HG03558 (cell line): Measurements from ENCODE around the gene GMIP.
"Not testable (repeated sequence)": the region's sequence is repeated elsewhere in the genome, so short reads cannot be mapped to it uniquely, and the experiment has no call there.

ENCODE experiments used
- ATAC-seq: cut with Tn5 transposase; IDR thresholded peaks from one replicate; pipeline ENCODE4 v1.9.1; 2021; ENCODE audit warnings: moderate number of reproducible peaks; ENCODE audit not compliant: unreplicated experiment; ENCODE audit errors: extremely low read depth

The GMIP gene

GRCh38 chr19:19619181-19619848 lies 24.1 kb downstream of the GMIP start:
- no peak for ATAC-seq

- ATAC-seq: peak; percentile 88
Observed at GRCh38 chr19:19618219-19619051, 25.0 kb downstream of the GMIP start, which contains the start of gene PBX4. Gene PBX4, minus strand, starts transcription at chr19:19618687. Its CDS starts 58 bp downstream, at chr19:19618629.

- ATAC-seq: no peak
Observed at GRCh38 chr19:19615086-19615485, 28.4 kb downstream of the GMIP start.

GRCh38 chr19:19613506-19613905 lies 30.0 kb downstream of the GMIP start:
- ATAC-seq: no peak

GRCh38 chr19:19610376-19611202 lies 32.9 kb downstream of the GMIP start:
- ATAC-seq: no peak

- ATAC-seq: not testable (repeated sequence)
Observed at GRCh38 chr19:19606686-19607085, 36.8 kb downstream of the GMIP start.

GRCh38 chr19:19606021-19606420 lies 37.4 kb downstream of the GMIP start:
- no peak for ATAC-seq

GRCh38 chr19:19602713-19603324 lies 40.6 kb downstream of the GMIP start:
- no peak for ATAC-seq

GRCh38 chr19:19602136-19602712 lies 41.2 kb downstream of the GMIP start:
- no peak for ATAC-seq

- ATAC-seq: no peak
Observed at GRCh38 chr19:19600793-19601330, 42.6 kb downstream of the GMIP start.

GRCh38 chr19:19598728-19599451 lies 44.6 kb downstream of the GMIP start:
- ATAC-seq: not testable (repeated sequence)

GRCh38 chr19:19597809-19598306 lies 45.6 kb downstream of the GMIP start:
- peak; percentile 51 for ATAC-seq

GRCh38 chr19:19595171-19595701 lies 48.2 kb downstream of the GMIP start:
- no peak for ATAC-seq

GRCh38 chr19:19594381-19594780 lies 49.1 kb downstream of the GMIP start:
- ATAC-seq: no peak

GRCh38 chr19:19592690-19593089 lies 50.8 kb downstream of the GMIP start:
- no peak for ATAC-seq

GRCh38 chr19:19591133-19591825 lies 52.2 kb downstream of the GMIP start:
- no peak for ATAC-seq

GRCh38 chr19:19588546-19588945 lies 54.9 kb downstream of the GMIP start:
- no peak for ATAC-seq

GRCh38 chr19:19587771-19588170 lies 55.7 kb downstream of the GMIP start:
- no peak for ATAC-seq
